ENCODE measurements around the gene KAZALD1. TPM values are rescaled to one million over a fixed set of nuclear protein-coding genes. Genes with fewer than 3 reads are reported as not detected.
"Not testable (repeated sequence)": the region's sequence is repeated elsewhere in the genome, so short reads cannot be mapped to it uniquely, and the experiment has no call there.

Gene KAZALD1
- total and polyA plus RNA-seq, 11 donors, result 1.9 to 11.1 (median 7.4) TPM

GRCh38 chr10:101033276-101033675 is 28.5 kb upstream of the KAZALD1 start:
- peak in 1 of 5 donors; percentile 19 for DNase-seq
- Histone ChIP-seq H3K36me3 (peaks cover 0 to 39% (median 38%) of the 10 kb centered on the region in 9 donors), H3K9me3 (no peaks in the 10 kb centered on the region), H3K27me3 (no peaks in the 10 kb centered on the region), H3K27ac (peak overlapping the region in 11 of 12 donors; percentile 87 to 100 (median 96)), H3K4me1 (peaks cover 0 to 39% (median 20%) of the 10 kb centered on the region in 12 donors), H3K4me3 (peak overlapping the region in 10 of 12 donors; percentile 57 to 94 (median 68))
- TF ChIP-seq POLR2A (IDR thresholded peaks at IDR 0.05) (no peak), CTCF (IDR thresholded peaks at IDR 0.05) (no peak)
- intact Hi-C loops (cut with DNase I), result loop anchor here in 3 of 10 donors (5.0 kb wide), 3 partner anchors 34 to 46 kb away; partner anchors contain the start of genes LZTS2 (in 1 of the 3), MRPL43 (in 1 of the 3) and TWNK (in 1 of the 3)
- ATAC-seq, result no peak
- WGBS, 4 donors, result 73 to 88% (median 80%) methylated on average over 3 of the region's 3 CpGs

GRCh38 chr10:101034404-101034803 is 27.4 kb upstream of the KAZALD1 start:
- not testable (repeated sequence) for H3K4me3 ChIP-seq, H3K27ac ChIP-seq, ATAC-seq, H3K9me3 ChIP-seq, H3K27me3 ChIP-seq
- Histone ChIP-seq H3K4me1 (peaks cover 0 to 35% (median 20%) of the 10 kb centered on the region in 12 donors), H3K36me3 (peaks cover 0 to 51% (median 48%) of the 10 kb centered on the region in 9 donors)
- DNase-seq, result peak in 1 of 5 donors; percentile 22
- 89 to 97% (median 91%) methylated on average over 4 of the region's 4 CpGs for whole genome bisulfite sequencing, 4 donors
- intact Hi-C loops (cut with DNase I), result loop anchor here in 3 of 10 donors (5.0 kb wide), 3 partner anchors 33 to 47 kb away; partner anchors contain the start of genes LZTS2 (in 1 of the 3), MRPL43 (in 1 of the 3) and TWNK (in 1 of the 3)

- intact Hi-C loops (cut with DNase I), result no loop called here
- Histone ChIP-seq H3K4me1 (peaks cover 0 to 30% (median 19%) of the 10 kb centered on the region in 12 donors), H3K27me3 (no peaks in the 10 kb centered on the region), H3K4me3 (no peak overlapping the region), H3K9me3 (no peaks in the 10 kb centered on the region), H3K27ac (no peak overlapping the region), H3K36me3 (peaks cover 0 to 57% (median 56%) of the 10 kb centered on the region in 9 donors)
- TF ChIP-seq CTCF (IDR thresholded peaks at IDR 0.05) (no peak), POLR2A (IDR thresholded peaks at IDR 0.05) (no peak)
- 84 to 94% (median 92%) methylated on average over 3 to 7 of the region's 7 CpGs; no CpG with 5 or more reads in 1 of the 4 donors for WGBS, 4 donors
- ATAC-seq (no peak), DNase-seq (peak in 2 of 5 donors; percentile 19 to 28)
These were observed 26.5 kb upstream of the KAZALD1 start for GRCh38 chr10:101035314-101035713.

GRCh38 chr10:101035916-101036702 is 25.7 kb upstream of the KAZALD1 start:
- intact Hi-C loops (cut with DNase I), result no loop called here
- H3K27me3 ChIP-seq, result no peaks in the 10 kb centered on the region
- H3K9me3 ChIP-seq, result no peaks in the 10 kb centered on the region
- TF ChIP-seq POLR2A (IDR thresholded peaks at IDR 0.05), result no peak
- 85 to 94% (median 89%) methylated on average over 10 of the region's 10 CpGs for WGBS, 4 donors
- no peak overlapping the region for H3K27ac ChIP-seq
- DNase-seq (peak in 3 of 5 donors; percentile 7 to 28 (median 18)), ATAC-seq (no peak)
- H3K36me3 ChIP-seq, result peaks cover 0 to 57% (median 56%) of the 10 kb centered on the region in 9 donors
- H3K4me1 ChIP-seq, result peaks cover 0 to 22% (median 14%) of the 10 kb centered on the region in 12 donors
- H3K4me3 ChIP-seq, result no peak overlapping the region

- H3K9me3 ChIP-seq, result no peaks in the 10 kb centered on the region
- H3K4me1 ChIP-seq, result peaks cover 0 to 24% (median 19%) of the 10 kb centered on the region in 12 donors
- TF ChIP-seq POLR2A (IDR thresholded peaks at IDR 0.05) (no peak), CTCF (IDR thresholded peaks at IDR 0.05) (no peak)
- H3K27ac ChIP-seq, result no peak overlapping the region
- intact Hi-C loops (cut with DNase I), result no loop called here
- WGBS, 4 donors, result 78 to 86% (median 84%) methylated on average over 6 to 7 of the region's 7 CpGs
- H3K4me3 ChIP-seq, result no peak overlapping the region
- no peak for ATAC-seq
- peaks cover 0 to 57% (median 56%) of the 10 kb centered on the region in 9 donors for H3K36me3 ChIP-seq
- no peaks in the 10 kb centered on the region for H3K27me3 ChIP-seq
- peak in 2 of 5 donors; percentile 20 to 48 for DNase-seq
These were observed 25.1 kb upstream of the KAZALD1 start for GRCh38 chr10:101036726-101037125.
